Measurements from ENCODE around the gene PFDN1. TPM values are rescaled to one million over a fixed set of nuclear protein-coding genes. Genes with fewer than 3 reads are reported as not detected.

The PFDN1 gene
- total and polyA plus RNA-seq, 9 of the 15 experiments (the other 6 are each of a cell fraction or from before 2014, with no cell fraction given), result 45.5 to 215 (median 78.0) TPM

DNA sequence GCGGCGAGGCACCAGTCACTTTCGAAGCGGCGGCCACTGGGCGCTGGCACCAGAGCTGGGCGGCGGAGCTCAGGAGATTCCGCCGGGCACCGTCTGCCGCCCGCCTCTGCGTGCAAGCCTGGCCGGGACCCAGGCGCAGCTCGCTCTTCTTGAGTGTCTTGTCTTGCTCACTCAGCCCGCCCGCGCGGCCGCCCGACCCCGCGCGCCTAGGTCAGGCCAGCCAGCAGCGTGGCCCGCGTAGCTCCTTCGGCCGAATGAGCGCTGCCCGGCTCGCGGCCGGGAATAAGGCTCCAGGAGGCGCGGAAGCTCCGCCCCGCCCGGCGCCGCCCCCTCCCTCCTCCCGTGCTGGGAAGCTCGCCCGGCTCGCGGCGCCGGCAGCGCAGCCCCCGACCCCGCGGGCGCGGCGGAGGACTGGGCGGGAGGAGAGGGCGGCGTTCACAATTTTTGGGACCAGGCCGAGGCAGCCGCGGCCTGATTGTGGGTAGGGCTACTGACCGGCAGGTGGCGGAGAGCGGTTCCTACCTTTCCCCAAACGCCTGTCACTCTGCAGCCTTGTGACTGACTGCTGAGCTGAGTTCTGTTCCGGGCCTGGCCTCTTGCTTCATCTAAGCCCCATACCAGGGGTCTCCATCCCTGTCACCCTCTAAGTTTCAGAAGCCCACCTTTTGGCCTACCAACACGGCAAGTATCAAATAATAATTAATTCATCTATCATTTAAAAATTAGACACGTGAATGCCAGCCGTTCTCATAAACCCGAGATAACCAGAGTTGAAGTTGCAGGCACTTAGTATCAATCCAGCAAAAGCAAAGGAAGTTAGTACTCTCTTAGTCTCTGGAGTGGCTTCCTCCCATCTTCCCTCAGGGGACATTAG is 43.7 kb upstream of the PFDN1 start, which contains the start of gene HBEGF (continued):
- TF ChIP-seq TSHZ1 (CRISPR knock-in tag; IDR thresholded peaks at IDR 0.05), result 0 out of 2 replicates have a peak, but pooled peaks have one; percentile 22
- TF ChIP-seq GATAD2A (IDR thresholded peaks at IDR 0.05), result no peak
- TF ChIP-seq, protein P1, sequence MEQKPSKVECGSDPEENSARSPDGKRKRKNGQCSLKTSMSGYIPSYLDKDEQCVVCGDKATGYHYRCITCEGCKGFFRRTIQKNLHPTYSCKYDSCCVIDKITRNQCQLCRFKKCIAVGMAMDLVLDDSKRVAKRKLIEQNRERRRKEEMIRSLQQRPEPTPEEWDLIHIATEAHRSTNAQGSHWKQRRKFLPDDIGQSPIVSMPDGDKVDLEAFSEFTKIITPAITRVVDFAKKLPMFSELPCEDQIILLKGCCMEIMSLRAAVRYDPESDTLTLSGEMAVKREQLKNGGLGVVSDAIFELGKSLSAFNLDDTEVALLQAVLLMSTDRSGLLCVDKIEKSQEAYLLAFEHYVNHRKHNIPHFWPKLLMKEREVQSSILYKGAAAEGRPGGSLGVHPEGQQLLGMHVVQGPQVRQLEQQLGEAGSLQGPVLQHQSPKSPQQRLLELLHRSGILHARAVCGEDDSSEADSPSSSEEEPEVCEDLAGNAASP (IDR thresholded peaks at IDR 0.05), result no peak
- peak in 1 of 2 experiments; percentile 96; a peak in 2 of 4 replicates for TF ChIP-seq NONO (IDR thresholded peaks at IDR 0.05; ENCODE audit: low read depth in 2 of 2, low read length in 1 of 2)
- no peak for TF ChIP-seq MCM2 (IDR thresholded peaks at IDR 0.05; ENCODE audit: low read depth)
- no peak for TF ChIP-seq ASH1L (IDR thresholded peaks at IDR 0.05; ENCODE audit: borderline replicate concordance, low read depth, partially characterized antibody)
- peak; percentile 49; the same call in 1 of the 2 replicates for TF ChIP-seq POLR2A (conservative IDR thresholded peaks at IDR 0.05)
- TF ChIP-seq SLC30A9 (CRISPR knock-in tag; IDR thresholded peaks at IDR 0.05), result no peak
- no peak for TF ChIP-seq ZNF57 (CRISPR knock-in tag; IDR thresholded peaks at IDR 0.05)
- peak; percentile 77 for TF ChIP-seq CXXC5 (CRISPR knock-in tag; IDR thresholded peaks at IDR 0.05)
- TF ChIP-seq PRPF4 (IDR thresholded peaks at IDR 0.05; ENCODE audit: insufficient read depth, low read depth, low read length, poor library complexity, severe bottlenecking), result no peak
- no peak for TF ChIP-seq FOXJ2 (tag; IDR thresholded peaks at IDR 0.05)
- peak; percentile 85 for TF ChIP-seq RBFOX2 (IDR thresholded peaks at IDR 0.05; ENCODE audit: low read depth, low read length)
- no peak for TF ChIP-seq ZNF780A (CRISPR knock-in tag; IDR thresholded peaks at IDR 0.05)
- TF ChIP-seq, protein P2, sequence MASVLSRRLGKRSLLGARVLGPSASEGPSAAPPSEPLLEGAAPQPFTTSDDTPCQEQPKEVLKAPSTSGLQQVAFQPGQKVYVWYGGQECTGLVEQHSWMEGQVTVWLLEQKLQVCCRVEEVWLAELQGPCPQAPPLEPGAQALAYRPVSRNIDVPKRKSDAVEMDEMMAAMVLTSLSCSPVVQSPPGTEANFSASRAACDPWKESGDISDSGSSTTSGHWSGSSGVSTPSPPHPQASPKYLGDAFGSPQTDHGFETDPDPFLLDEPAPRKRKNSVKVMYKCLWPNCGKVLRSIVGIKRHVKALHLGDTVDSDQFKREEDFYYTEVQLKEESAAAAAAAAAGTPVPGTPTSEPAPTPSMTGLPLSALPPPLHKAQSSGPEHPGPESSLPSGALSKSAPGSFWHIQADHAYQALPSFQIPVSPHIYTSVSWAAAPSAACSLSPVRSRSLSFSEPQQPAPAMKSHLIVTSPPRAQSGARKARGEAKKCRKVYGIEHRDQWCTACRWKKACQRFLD (CRISPR knock-in tag; IDR thresholded peaks at IDR 0.05), result no peak
- no peak for TF ChIP-seq HMG20A (CRISPR knock-in tag; conservative IDR thresholded peaks at IDR 0.05)
- TF ChIP-seq BACH1 (tag; IDR thresholded peaks at IDR 0.05), result no peak
- no peak for TF ChIP-seq BRF2 (IDR thresholded peaks at IDR 0.05; ENCODE audit: borderline replicate concordance, insufficient read depth, insufficient read length)
- TF ChIP-seq ZC3H4 (CRISPR knock-in tag; IDR thresholded peaks at IDR 0.05; ENCODE audit: borderline replicate concordance), result no peak
- TF ChIP-seq DACH1 (IDR thresholded peaks at IDR 0.05; ENCODE audit: partially characterized antibody), result no peak
- TF ChIP-seq NRF1 (conservative IDR thresholded peaks at IDR 0.05 in 1 of 2, IDR thresholded peaks at IDR 0.05 in 1 of 2), result peak; percentile 55 to 61; a peak in 2 of 4 replicates

Measured in K562 (cell line).